ENCODE measurements around the gene PURA.

- TF ChIP-seq POLR2A (IDR thresholded peaks at IDR 0.05) (no peak), CTCF (IDR thresholded peaks at IDR 0.05) (no peak)
Measured at GRCh38 chr5:140072812-140073211, 41.1 kb upstream of the PURA start.

All from body of pancreas (tissue), 4 donors.